HG03378 (cell line): ENCODE results near the gene RAP1B.
"Not testable (repeated sequence)": the region's sequence is repeated elsewhere in the genome, so short reads cannot be mapped to it uniquely, and the experiment has no call there.

Experiments
- ATAC-seq: cut with Tn5 transposase; IDR thresholded peaks from one replicate; pipeline ENCODE4 v1.9.1; 2021; ENCODE audit warnings: mild to moderate bottlenecking, moderate library complexity; ENCODE audit not compliant: unreplicated experiment

Gene RAP1B

GRCh38 chr12:68632486-68632885 is 21.8 kb downstream of the RAP1B start:
- ATAC-seq, result no peak

- ATAC-seq, result peak; percentile 47
Observed at GRCh38 chr12:68633614-68634558, 23.2 kb downstream of the RAP1B start.

- ATAC-seq, result no peak
Observed at GRCh38 chr12:68636268-68636667, 25.6 kb downstream of the RAP1B start.

DNA sequence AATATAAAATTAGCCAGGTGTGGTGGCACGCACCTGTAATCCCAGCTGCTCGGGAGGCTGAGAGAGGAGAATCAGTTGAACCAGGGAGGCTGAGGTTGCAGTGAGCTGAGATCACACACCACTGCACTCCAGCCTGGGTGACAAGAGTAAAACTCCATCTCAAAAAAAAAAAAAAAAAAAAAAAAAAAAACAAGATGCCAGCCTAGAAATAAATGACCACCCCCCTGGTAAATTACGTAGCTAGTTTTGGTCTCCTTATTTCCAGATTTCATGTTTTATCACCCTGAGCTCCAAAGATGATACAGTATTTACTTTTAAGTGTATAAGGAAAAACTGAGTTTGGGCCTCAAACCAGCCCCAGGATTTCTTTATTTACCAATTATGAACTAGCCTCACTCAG is 26.7 kb downstream of the RAP1B start:
- not testable (repeated sequence) for ATAC-seq

GRCh38 chr12:68638171-68638570 is 27.5 kb downstream of the RAP1B start:
- ATAC-seq, result no peak

DNA sequence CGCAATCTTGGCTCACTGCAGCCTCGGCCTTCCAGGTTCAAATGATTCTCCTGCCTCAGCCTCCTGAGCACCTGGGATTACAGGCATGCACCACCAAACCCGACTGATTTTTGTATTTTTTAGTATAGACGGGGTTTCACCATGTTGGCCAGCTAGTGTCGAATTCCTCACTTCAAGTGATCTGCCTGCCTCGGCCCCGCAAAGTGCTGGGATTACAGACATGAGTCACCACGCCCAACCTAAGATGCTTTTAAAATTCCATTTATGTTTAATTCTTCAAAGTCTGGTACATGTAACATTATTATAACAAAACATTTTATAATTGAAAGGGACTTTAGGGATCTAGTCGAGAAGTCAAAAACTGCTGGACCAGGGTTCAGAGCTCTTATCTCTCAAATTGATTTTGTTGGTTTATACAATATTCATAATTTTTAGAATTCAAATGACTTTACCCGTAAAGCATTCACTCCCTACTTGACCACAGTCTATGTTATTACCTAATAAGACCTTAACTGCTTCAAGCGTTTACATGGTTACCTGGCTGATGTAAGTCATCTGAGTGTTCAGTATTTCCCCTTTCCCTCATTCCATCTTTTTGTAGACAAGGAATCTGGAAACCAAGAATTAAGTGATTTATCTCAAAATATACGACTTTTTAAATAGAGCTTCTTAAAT is 28.2 kb downstream of the RAP1B start:
- no peak for ATAC-seq

DNA sequence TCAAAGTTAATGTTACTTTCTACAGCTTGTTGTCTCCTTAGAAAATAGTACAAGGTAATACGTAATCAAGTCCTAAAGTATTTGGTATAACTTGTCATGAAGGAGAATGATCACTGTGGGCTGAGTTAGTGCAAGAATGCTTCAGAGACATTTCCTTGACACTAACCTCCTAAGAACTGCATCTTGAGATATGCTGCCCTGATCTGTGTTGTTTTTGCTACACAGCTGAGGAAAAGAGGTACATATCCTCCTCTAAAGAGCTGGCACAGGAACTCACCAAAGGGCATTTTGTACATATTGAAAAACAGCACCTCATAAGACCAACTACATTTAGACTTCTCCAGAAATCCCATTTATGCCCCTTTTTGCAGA is 28.7 kb downstream of the RAP1B start:
- no peak for ATAC-seq

DNA sequence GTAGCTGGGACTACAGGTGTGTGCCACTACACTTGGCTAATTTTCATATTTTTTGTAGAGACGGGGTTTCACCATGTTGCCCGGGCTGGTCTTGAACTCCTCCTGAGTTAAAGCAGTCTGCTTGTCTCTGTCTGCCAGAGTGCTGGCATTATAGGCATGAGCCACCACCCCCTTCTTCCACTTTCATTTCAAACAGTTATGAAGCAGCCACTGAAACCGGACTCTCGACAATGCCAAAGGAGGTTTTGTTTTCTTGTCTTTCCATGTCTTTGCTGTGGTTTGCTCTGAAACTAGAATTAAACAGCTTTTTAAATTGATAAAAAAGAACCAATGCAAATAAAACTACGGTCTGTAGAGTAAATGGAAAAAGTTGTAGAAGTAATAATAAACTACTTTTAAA is 30.4 kb downstream of the RAP1B start:
- peak; percentile 83 for ATAC-seq

DNA sequence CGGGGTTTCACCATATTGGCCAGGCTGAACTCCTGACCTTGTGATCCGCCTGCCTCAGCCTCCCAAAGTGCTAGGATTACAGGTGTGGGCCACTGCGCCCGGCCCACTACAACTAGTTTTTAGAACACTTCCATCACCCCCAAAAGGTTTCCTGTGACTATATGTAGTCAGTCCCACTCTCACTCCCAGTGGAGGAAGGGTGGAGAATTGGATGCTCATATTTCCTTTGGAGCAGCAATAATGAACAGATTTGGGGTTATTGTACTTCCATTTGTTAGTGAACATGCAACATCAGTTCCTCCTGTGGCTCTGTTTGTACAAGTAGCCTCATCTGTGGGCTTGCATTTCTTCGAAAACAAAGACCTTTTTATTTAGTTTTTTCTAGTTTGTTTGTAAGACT is 35.8 kb downstream of the RAP1B start:
- ATAC-seq, result no peak

DNA sequence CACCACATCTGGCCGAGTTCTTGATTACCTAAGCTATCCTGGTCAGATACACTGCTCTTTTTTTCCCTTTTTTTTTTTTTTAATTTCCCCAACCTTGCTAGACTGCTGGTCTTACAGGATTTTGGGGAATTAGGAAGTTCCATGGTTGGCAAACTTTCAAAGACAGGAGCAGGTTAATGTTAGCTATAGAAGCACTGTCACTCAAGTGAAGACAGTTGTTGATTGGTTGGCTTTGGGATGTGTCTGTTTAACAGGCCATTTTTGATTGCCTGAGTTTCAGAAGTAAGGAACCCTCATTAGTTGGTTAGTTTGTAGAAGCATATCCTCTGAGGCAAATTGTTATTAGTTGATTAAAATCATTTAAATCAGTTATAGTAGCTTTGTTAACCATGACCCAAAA is 36.8 kb downstream of the RAP1B start:
- ATAC-seq, result no peak

DNA sequence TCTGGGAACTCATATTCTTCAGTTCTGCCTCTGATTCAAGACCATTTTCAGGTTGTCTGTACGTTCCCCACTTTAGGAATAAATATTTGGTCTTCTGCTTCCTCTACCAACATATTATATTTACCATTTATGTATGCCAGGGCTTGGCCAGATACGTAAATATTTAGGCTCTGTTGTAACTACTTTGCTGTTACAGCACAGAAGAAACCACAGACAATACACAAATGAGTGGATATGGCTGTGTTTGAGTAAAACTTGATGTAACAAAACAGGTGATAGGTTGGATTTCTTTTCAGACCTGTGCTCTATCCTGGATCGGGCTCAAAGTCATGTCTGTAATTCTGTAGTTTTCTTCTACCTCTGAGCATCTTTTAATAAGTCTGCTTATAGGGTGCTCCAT is 37.5 kb downstream of the RAP1B start:
- ATAC-seq, result no peak

DNA sequence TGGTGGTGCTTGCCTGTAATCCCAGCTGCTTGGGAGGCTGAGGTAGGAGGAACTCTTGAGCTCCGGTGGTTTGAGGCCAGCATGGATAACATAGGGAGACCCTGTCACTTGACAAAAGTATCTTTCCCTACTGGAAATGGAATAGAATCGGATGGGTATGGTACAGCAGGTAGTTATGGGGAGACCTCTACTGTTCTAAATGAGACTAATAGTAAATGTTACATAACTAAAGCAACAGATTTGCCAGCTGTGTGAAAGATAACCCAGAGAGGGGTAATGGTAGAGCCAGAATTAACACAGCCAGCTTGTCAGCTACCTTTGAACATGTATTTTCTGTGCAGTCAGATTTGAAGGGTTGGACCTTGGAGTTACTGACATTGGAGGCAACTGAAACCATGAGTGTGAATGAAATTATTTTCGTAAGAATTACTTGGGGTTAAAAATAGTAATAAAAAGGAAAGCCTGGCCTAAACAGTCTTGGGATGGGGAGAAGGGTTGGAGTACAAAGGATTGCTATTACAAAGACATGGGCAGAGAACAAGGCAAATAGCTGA is 54.4 kb downstream of the RAP1B start:
- no peak for ATAC-seq

GRCh38 chr12:68667291-68667690 is 56.6 kb downstream of the RAP1B start:
- no peak for ATAC-seq

DNA sequence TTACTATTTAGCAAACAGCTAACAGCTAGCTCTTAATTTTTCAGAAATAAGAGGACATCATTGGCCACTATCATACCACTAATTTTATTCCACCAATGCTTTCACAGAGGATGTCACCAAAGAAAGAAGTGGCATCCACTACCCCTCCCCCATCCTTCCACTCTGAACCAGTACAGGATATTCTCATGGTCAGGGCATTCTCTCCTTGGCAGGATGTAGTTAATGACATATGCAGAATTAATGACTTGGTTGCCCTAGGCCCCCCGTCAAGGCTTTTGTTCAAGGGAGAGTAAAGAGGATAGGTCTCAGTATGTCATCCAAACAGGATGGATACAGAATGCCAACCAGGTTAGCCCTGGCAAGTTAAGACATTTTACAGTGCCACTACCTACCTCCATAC is 57.2 kb downstream of the RAP1B start:
- ATAC-seq, result no peak

- no peak for ATAC-seq
Observed at GRCh38 chr12:68671179-68671578, 60.5 kb downstream of the RAP1B start.

GRCh38 chr12:68673788-68674187 is 63.1 kb downstream of the RAP1B start:
- no peak for ATAC-seq

DNA sequence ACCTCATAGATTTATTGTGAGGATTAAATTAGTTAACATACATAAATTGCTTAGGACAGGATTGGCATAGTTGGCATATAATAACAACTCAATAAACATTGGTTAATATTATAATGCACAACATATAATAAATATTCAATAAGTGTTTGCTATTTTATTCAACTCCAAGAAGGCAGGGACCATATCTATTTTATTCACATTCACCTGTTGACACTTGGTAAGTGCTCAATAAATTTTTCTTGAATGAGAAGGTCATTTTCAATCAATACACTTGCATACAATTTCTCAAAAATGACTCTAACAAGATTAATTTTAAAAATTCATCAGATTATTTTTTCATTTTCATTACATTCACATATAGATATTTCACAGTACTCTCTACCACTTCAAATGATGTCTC is 63.7 kb downstream of the RAP1B start:
- ATAC-seq, result no peak

DNA sequence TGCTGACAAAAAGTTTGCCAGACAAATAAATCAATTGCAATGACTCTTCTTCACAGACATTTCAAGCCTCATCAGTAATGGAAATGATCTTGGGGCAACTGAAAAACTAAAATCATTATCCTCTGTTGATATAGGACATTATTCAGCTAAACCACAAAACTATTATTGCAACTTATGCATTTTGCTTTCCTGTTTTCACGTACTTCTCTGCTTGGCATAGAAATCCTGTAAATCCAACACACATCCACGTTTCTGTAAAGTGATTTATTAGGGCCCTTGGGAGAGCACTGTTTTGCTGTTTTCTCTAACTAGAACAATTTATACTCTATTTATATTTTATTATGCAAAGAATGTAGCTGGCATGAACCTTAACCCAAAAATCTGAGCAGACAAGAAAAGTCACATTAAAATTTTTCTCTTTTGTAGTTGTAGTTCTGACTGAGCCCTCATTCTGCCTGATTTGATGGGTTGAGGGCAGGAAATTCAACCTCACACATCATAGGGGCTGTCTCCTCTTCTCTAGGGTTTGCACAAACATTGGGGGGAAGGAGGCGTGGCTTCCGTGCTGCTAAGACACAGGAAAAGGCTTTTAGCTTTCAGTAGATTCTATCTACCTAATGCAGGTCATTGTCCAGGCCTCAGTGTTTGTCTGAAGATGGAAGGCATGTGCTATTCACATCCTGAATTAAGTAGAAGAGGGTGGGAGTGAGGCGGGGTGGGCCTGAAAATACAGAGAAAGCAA is 64.6 kb downstream of the RAP1B start:
- no peak for ATAC-seq

- not testable (repeated sequence) for ATAC-seq
Observed at GRCh38 chr12:68676854-68677253, 66.2 kb downstream of the RAP1B start.

DNA sequence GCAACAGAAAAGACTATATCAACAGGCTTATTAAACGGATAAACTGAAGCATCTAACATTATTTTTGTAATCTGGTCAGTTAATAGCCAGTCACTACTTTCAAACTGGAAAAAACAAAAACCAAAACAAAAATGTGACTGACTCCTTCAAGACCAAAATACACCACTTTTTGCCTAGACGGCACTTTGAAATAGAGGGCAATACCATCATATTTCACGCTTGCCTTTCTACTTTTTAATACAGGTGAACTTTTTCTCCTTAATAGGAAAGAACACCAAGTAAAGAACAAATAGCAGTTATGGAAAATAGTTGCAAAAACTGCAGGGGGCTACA is 75.5 kb downstream of the RAP1B start:
- ATAC-seq, result no peak
